ENCODE measurements around the gene PHF12.

The PHF12 gene

GRCh38 chr17:28929787-28930186 lies 21.5 kb downstream of the PHF12 start:
- no peak for TF ChIP-seq CTCF (IDR thresholded peaks at IDR 0.05; ENCODE audit: low read depth, low read length)
- TF ChIP-seq EZH2phosphoT487 (IDR thresholded peaks at IDR 0.05; ENCODE audit: low read depth): no peak
- Histone ChIP-seq H4K20me1 (ENCODE audit: insufficient read depth, low read length) (peaks cover 89% of the 10 kb centered on the region), H3K4me1 (ENCODE audit: low read length) (no peaks in the 10 kb centered on the region), H3K9ac (ENCODE audit: low read length) (no peak overlapping the region), H3K36me3 (replicated peaks; ENCODE audit: low read depth, low read length) (peaks cover 75% of the 10 kb centered on the region), H3K4me3 (ENCODE audit: low read length) (no peak overlapping the region), H3K27ac (ENCODE audit: low read length) (no peak overlapping the region), H3K4me2 (ENCODE audit: low read length) (no peak overlapping the region), H3K79me2 (ENCODE audit: low read length) (peaks cover 100% of the 10 kb centered on the region), H2AFZ (ENCODE audit: low read depth, low read length) (no peak overlapping the region), H3K9me3 (ENCODE audit: insufficient read depth, low read length) (peaks cover 6% of the 10 kb centered on the region; the same call in 1 of the 2 replicates), H3K27me3 (ENCODE audit: low read depth, low read length) (no peaks in the 10 kb centered on the region)

- Histone ChIP-seq H3K27ac (ENCODE audit: low read length) (no peak overlapping the region), H3K4me3 (ENCODE audit: low read length) (no peak overlapping the region), H3K9ac (ENCODE audit: low read length) (no peak overlapping the region), H3K4me1 (ENCODE audit: low read length) (no peaks in the 10 kb centered on the region), H3K27me3 (ENCODE audit: low read depth, low read length) (no peaks in the 10 kb centered on the region), H4K20me1 (ENCODE audit: insufficient read depth, low read length) (peaks cover 81% of the 10 kb centered on the region), H3K36me3 (replicated peaks; ENCODE audit: low read depth, low read length) (peaks cover 74% of the 10 kb centered on the region), H3K79me2 (ENCODE audit: low read length) (peaks cover 93% of the 10 kb centered on the region), H2AFZ (ENCODE audit: low read depth, low read length) (no peak overlapping the region), H3K4me2 (ENCODE audit: low read length) (no peak overlapping the region), H3K9me3 (ENCODE audit: insufficient read depth, low read length) (peaks cover 6% of the 10 kb centered on the region; the same call in 1 of the 2 replicates)
- TF ChIP-seq EZH2phosphoT487 (IDR thresholded peaks at IDR 0.05; ENCODE audit: low read depth): no peak
- no peak for TF ChIP-seq CTCF (IDR thresholded peaks at IDR 0.05; ENCODE audit: low read depth, low read length)
These were observed 23.3 kb downstream of the PHF12 start for GRCh38 chr17:28928061-28928460.

GRCh38 chr17:28926786-28927185 lies 24.5 kb downstream of the PHF12 start:
- peaks cover 82% of the 10 kb centered on the region for H3K79me2 ChIP-seq (ENCODE audit: low read length)
- no peak overlapping the region for H3K27ac ChIP-seq (ENCODE audit: low read length)

GRCh38 chr17:28926366-28926765 lies 25.0 kb downstream of the PHF12 start:
- peaks cover 82% of the 10 kb centered on the region for H3K79me2 ChIP-seq (ENCODE audit: low read length)
- H4K20me1 ChIP-seq (ENCODE audit: insufficient read depth, low read length): peaks cover 70% of the 10 kb centered on the region
- H3K9me3 ChIP-seq (ENCODE audit: insufficient read depth, low read length): peaks cover 6% of the 10 kb centered on the region; the same call in 1 of the 2 replicates
- no peak for TF ChIP-seq CTCF (IDR thresholded peaks at IDR 0.05; ENCODE audit: low read depth, low read length)
- no peak for TF ChIP-seq EZH2phosphoT487 (IDR thresholded peaks at IDR 0.05; ENCODE audit: low read depth)
- H3K4me2 ChIP-seq (ENCODE audit: low read length): no peak overlapping the region
- peaks cover 76% of the 10 kb centered on the region for H3K36me3 ChIP-seq (replicated peaks; ENCODE audit: low read depth, low read length)
- no peak overlapping the region for H3K27ac ChIP-seq (ENCODE audit: low read length)
- no peaks in the 10 kb centered on the region for H3K27me3 ChIP-seq (ENCODE audit: low read depth, low read length)
- H3K4me1 ChIP-seq (ENCODE audit: low read length): no peaks in the 10 kb centered on the region
- H3K9ac ChIP-seq (ENCODE audit: low read length): no peak overlapping the region
- no peak overlapping the region for H3K4me3 ChIP-seq (ENCODE audit: low read length)
- H2AFZ ChIP-seq (ENCODE audit: low read depth, low read length): no peak overlapping the region

More at GRCh38 chr17:28926786-28927185, 24.5 kb downstream of the PHF12 start:
- Histone ChIP-seq H3K4me1 (ENCODE audit: low read length) (no peaks in the 10 kb centered on the region), H3K4me2 (ENCODE audit: low read length) (no peak overlapping the region), H2AFZ (ENCODE audit: low read depth, low read length) (no peak overlapping the region), H3K9ac (ENCODE audit: low read length) (no peak overlapping the region), H4K20me1 (ENCODE audit: insufficient read depth, low read length) (peaks cover 68% of the 10 kb centered on the region), H3K9me3 (ENCODE audit: insufficient read depth, low read length) (peaks cover 6% of the 10 kb centered on the region; the same call in 1 of the 2 replicates), H3K27me3 (ENCODE audit: low read depth, low read length) (no peaks in the 10 kb centered on the region), H3K4me3 (ENCODE audit: low read length) (no peak overlapping the region), H3K36me3 (replicated peaks; ENCODE audit: low read depth, low read length) (peaks cover 73% of the 10 kb centered on the region)
- TF ChIP-seq CTCF (IDR thresholded peaks at IDR 0.05; ENCODE audit: low read depth, low read length): no peak
- TF ChIP-seq EZH2phosphoT487 (IDR thresholded peaks at IDR 0.05; ENCODE audit: low read depth): no peak

Data from OCI-LY3 (cell line).